HUES6 (cell line): Measurements from ENCODE around the gene HAUS7.
A peak's percentile ranks its signal among the peaks of the same experiment; 100 is the strongest.

Source experiments
- H3K27ac ChIP-seq: 2 replicates; pipeline ENCODE4 v1.7.0; 2013; ENCODE audit warnings: low read depth, mild to moderate bottlenecking, low read length, inconsistent platforms
- H3K27me3 ChIP-seq: 2 replicates; pipeline ENCODE4 v1.6.1; 2013; ENCODE audit warnings: low read length; ENCODE audit not compliant: control insufficient read depth, insufficient read depth
- H3K36me3 ChIP-seq: 2 replicates; pipeline ENCODE4 v1.6.1; 2013; ENCODE audit warnings: low read length; ENCODE audit not compliant: control insufficient read depth, insufficient read depth
- H3K4me1 ChIP-seq: 2 replicates; pipeline ENCODE4 v1.6.1; 2013; ENCODE audit warnings: low read length; ENCODE audit not compliant: control insufficient read depth, insufficient read depth
- H3K4me3 ChIP-seq: 2 replicates; pipeline ENCODE4 v1.5.1; 2013; ENCODE audit warnings: low read depth, low read length
- H3K9ac ChIP-seq: one replicate; pipeline ENCODE4 v1.6.1; 2013; ENCODE audit warnings: mild to moderate bottlenecking, low read length
- H3K9me3 ChIP-seq: 2 replicates; pipeline ENCODE4 v1.6.1; 2013; ENCODE audit warnings: low read depth, low read length; ENCODE audit not compliant: control insufficient read depth, insufficient read depth

The HAUS7 gene

GRCh38 chrX:153470411-153471363 is at the start of gene HAUS7:
TSS of gene HAUS7 (minus strand) at chrX:153470576. CDS start at chrX:153470557, 19 bp downstream.
- Histone ChIP-seq H3K27me3 (peaks cover 21% of the 10 kb centered on the region), H3K4me1 (peaks cover 7% of the 10 kb centered on the region; the same call in 1 of the 2 replicates), H3K9ac (peak within 1 kb of the TSS; percentile 40), H3K4me3 (peak within 1 kb of the TSS; percentile 74), H3K27ac (no peak within 1 kb of the TSS; the same call in 1 of the 2 replicates), H3K9me3 (peaks cover 29% of the 10 kb centered on the region; the same call in 1 of the 2 replicates), H3K36me3 (peaks cover 14% of the 10 kb centered on the region; the same call in 1 of the 2 replicates)

DNA sequence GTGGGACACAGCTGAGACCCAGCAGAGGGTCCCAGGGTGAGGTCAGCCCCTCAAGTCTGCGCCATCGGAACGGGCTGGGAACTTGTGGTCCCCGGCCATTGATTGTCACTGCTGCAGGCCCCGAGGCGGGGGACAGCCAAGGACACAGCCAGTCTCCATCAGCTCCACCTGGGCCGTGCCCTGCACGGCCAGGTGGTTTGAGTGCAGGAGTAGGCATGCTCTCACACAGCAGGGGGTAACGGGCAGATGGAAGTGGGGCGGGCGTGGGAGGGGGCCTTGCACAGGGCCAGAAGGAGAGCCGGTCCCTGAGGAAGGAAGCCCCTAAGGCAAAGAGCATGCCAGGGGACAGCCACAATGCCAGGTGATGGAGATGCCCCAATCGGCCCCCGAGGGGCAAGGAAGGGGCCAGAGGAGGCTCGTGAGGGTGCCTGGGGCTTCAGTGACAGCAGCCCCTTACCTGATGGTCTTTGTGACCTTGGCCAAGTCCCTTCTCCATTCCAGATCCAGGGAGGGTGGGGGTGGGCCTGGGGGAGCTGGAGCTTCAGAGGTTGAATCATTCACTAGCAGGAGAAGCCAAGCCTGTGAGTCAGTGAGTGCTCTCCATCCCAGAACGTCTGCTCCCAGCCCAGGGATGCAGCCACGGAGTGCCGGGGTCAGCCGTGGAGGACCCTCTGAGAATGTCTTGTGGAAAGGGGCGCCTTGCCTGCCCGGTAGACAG is 49.4 kb upstream of the HAUS7 start:
- H3K27ac ChIP-seq, result no peak overlapping the region
- peaks cover 75% of the 10 kb centered on the region for H3K27me3 ChIP-seq
- H3K9me3 ChIP-seq, result peaks cover 24% of the 10 kb centered on the region; the same call in 1 of the 2 replicates
- H3K36me3 ChIP-seq, result no peaks in the 10 kb centered on the region
- H3K9ac ChIP-seq, result no peak overlapping the region
- H3K4me1 ChIP-seq, result no peaks in the 10 kb centered on the region
- H3K4me3 ChIP-seq, result no peak overlapping the region

GRCh38 chrX:153517946-153518834 is 47.8 kb upstream of the HAUS7 start:
- Histone ChIP-seq H3K27ac (no peak overlapping the region), H3K4me1 (no peaks in the 10 kb centered on the region), H3K9ac (no peak overlapping the region), H3K27me3 (peaks cover 83% of the 10 kb centered on the region), H3K36me3 (no peaks in the 10 kb centered on the region), H3K4me3 (peak overlapping the region; percentile 56), H3K9me3 (peaks cover 30% of the 10 kb centered on the region; the same call in 1 of the 2 replicates)

DNA sequence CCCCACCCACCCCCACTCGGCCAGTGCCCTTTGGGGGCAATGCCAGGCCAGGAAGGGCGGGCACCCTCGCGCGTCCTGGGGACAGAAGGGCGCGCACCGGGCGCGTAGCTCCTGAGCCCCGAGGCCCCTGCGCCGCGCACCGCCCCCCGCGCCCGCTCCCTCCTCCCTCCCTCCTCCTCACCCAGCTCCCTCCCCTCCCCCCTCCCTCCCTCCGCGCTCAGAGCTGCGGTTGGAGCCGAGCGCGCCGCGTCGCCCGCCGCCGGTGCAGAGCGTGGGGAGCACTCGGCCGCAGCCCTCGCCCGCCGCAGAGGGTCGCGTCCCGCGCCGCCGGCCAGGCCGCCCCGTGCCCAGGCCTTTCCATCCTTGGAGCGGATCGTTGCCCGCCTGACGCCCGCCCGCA is 47.0 kb upstream of the HAUS7 start, which contains the start of gene ATP2B3:
Gene ATP2B3 (plus strand): TSS at position 220 of the 400 bp plus-strand sequence. CDS start 18,606 bp downstream, outside the sequence.
- Histone ChIP-seq H3K4me3 (peak within 1 kb of the TSS; percentile 56), H3K27ac (no peak within 1 kb of the TSS), H3K9me3 (peaks cover 32% of the 10 kb centered on the region; the same call in 1 of the 2 replicates), H3K4me1 (no peaks in the 10 kb centered on the region), H3K36me3 (no peaks in the 10 kb centered on the region), H3K9ac (no peak within 1 kb of the TSS), H3K27me3 (peaks cover 83% of the 10 kb centered on the region)

- peaks cover 72% of the 10 kb centered on the region for H3K27me3 ChIP-seq
- no peak overlapping the region for H3K9ac ChIP-seq
- H3K9me3 ChIP-seq, result peaks cover 34% of the 10 kb centered on the region; the same call in 1 of the 2 replicates
- H3K27ac ChIP-seq, result no peak overlapping the region
- H3K4me1 ChIP-seq, result no peaks in the 10 kb centered on the region
- no peaks in the 10 kb centered on the region for H3K36me3 ChIP-seq
- H3K4me3 ChIP-seq, result no peak overlapping the region
These were observed 45.7 kb upstream of the HAUS7 start for GRCh38 chrX:153516073-153516472.

DNA sequence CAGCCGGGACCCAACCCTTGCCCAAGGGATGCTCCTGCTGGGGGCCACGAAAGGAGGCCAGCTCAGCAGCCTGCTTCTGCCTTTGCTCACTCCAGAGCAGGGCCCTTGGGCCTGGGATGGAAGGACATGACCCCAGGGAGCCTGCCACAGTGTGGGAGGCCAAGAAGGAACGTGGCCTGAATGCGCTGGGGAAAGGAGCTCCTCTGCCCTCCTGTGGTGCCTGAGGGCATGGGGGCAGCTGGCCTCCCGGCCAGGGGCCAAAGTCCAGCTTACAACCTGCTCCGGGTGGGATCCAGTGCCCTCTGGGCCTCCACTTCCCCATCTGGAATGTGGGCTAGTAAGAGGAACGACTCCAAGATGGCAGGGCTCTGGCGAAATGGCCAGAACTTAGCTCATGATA is 45.1 kb upstream of the HAUS7 start:
- no peak overlapping the region for H3K27ac ChIP-seq
- no peak overlapping the region for H3K4me3 ChIP-seq
- H3K9ac ChIP-seq, result no peak overlapping the region
- peaks cover 33% of the 10 kb centered on the region; the same call in 1 of the 2 replicates for H3K9me3 ChIP-seq
- H3K27me3 ChIP-seq, result peaks cover 65% of the 10 kb centered on the region
- H3K4me1 ChIP-seq, result no peaks in the 10 kb centered on the region
- no peaks in the 10 kb centered on the region for H3K36me3 ChIP-seq

DNA sequence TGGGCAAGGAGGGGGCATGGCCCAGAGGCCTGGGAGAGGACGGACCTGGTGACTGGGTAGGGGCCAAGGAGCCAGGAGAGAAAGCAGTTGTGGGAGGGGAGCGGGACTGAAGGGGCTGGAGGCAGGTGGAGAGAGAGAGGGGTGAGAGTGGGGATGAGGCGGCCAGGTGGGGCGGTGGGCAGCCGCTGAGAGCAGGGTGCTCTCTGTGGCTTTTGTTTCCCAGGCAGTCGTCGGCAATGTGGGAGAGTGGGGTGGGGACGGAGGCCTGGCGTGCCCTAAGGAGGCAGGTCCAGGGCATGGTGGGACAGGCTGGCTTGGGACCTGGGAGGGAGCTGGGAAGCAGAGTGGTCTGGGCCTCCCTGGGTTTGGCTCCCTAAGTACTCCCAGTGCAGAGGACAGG is 43.9 kb upstream of the HAUS7 start:
- Histone ChIP-seq H3K4me1 (no peaks in the 10 kb centered on the region), H3K27me3 (peaks cover 53% of the 10 kb centered on the region), H3K36me3 (no peaks in the 10 kb centered on the region), H3K9me3 (peaks cover 33% of the 10 kb centered on the region; the same call in 1 of the 2 replicates), H3K4me3 (no peak overlapping the region), H3K9ac (no peak overlapping the region), H3K27ac (no peak overlapping the region)

GRCh38 chrX:153513265-153513664 is 42.9 kb upstream of the HAUS7 start:
- H3K4me3 ChIP-seq, result no peak overlapping the region
- H3K27ac ChIP-seq, result no peak overlapping the region
- H3K27me3 ChIP-seq, result peaks cover 43% of the 10 kb centered on the region
- H3K4me1 ChIP-seq, result no peaks in the 10 kb centered on the region
- H3K9me3 ChIP-seq, result peaks cover 34% of the 10 kb centered on the region; the same call in 1 of the 2 replicates
- H3K9ac ChIP-seq, result no peak overlapping the region
- H3K36me3 ChIP-seq, result no peaks in the 10 kb centered on the region

GRCh38 chrX:153512501-153512893 is 42.1 kb upstream of the HAUS7 start:
- Histone ChIP-seq H3K9me3 (peaks cover 34% of the 10 kb centered on the region; the same call in 1 of the 2 replicates), H3K27me3 (peaks cover 36% of the 10 kb centered on the region), H3K36me3 (no peaks in the 10 kb centered on the region), H3K4me1 (no peaks in the 10 kb centered on the region), H3K9ac (no peak overlapping the region), H3K27ac (no peak overlapping the region), H3K4me3 (no peak overlapping the region)
